Activated B cell treated with CpG ODN at 0.5 μM for 24 hours (primary cell): ENCODE measurements around the gene MTUS2. TPM values are rescaled to one million over a fixed set of nuclear protein-coding genes. Genes with fewer than 3 reads are reported as not detected.

Experiments
- ATAC-seq: fragments of 200-7000 bp; cut with Tn5 transposase; one replicate; pipeline ENCODE4 v1.10.0; 2021; ENCODE audit warnings: low read depth, mild to moderate bottlenecking, moderate library complexity
- CTCF ChIA-PET: fragments of 350-600 bp; sonication (Branson Sonifier 250); formaldehyde crosslinking; loops from one replicate; lab custom pipeline; 2021; ENCODE audit warnings: antibody characterized with exemption; lab: Charles Lee
- POLR2A ChIA-PET: fragments of 350-600 bp; sonication (Branson Sonifier 250); formaldehyde crosslinking; loops from one replicate; lab custom pipeline; 2021; ENCODE audit warnings: antibody characterized with exemption; lab: Charles Lee
- DNase-seq: peaks from one replicate; pipeline ENCODE4 v3.0.0; 2022
- H3K27ac Mint-ChIP-seq: one replicate; pipeline ENCODE4 v1.8.0; 2020; ENCODE audit warnings: mixed read lengths
- H3K27me3 Mint-ChIP-seq: one replicate; pipeline ENCODE4 v1.8.0; 2021; ENCODE audit warnings: mixed read lengths
- H3K36me3 Mint-ChIP-seq: one replicate; pipeline ENCODE4 v1.8.0; 2021; ENCODE audit warnings: low read depth, mixed read lengths
- H3K4me1 Mint-ChIP-seq: one replicate; pipeline ENCODE4 v1.8.0; 2021; ENCODE audit warnings: mixed read lengths
- H3K4me3 Mint-ChIP-seq: one replicate; pipeline ENCODE4 v1.8.0; 2020; ENCODE audit warnings: mild to moderate bottlenecking, mixed read lengths
- H3K9me3 Mint-ChIP-seq: one replicate; pipeline ENCODE4 v1.8.0; 2020; ENCODE audit warnings: mixed read lengths
- intact Hi-C: fragments of 100-400 bp; cut with micrococcal nuclease; formaldehyde crosslinking; loops from one replicate; pipeline ENCODE4 v1.15.1; 2024
- total RNA-seq: library from RNA; stranded (reverse); gene quantifications from 2 replicates; pipeline ENCODE4 v1.2.3, GENCODE V29; 2022
- TF ChIP-seq, protein P1 (sequence below): fragments of 200-600 bp; IDR thresholded peaks from one replicate; pipeline ENCODE4 v1.8.0; 2022; ENCODE audit warnings: antibody characterized with exemption, mild to moderate bottlenecking

The MTUS2 gene
- total RNA-seq, 1 donor from 2014 or later, result not detected

DNA sequence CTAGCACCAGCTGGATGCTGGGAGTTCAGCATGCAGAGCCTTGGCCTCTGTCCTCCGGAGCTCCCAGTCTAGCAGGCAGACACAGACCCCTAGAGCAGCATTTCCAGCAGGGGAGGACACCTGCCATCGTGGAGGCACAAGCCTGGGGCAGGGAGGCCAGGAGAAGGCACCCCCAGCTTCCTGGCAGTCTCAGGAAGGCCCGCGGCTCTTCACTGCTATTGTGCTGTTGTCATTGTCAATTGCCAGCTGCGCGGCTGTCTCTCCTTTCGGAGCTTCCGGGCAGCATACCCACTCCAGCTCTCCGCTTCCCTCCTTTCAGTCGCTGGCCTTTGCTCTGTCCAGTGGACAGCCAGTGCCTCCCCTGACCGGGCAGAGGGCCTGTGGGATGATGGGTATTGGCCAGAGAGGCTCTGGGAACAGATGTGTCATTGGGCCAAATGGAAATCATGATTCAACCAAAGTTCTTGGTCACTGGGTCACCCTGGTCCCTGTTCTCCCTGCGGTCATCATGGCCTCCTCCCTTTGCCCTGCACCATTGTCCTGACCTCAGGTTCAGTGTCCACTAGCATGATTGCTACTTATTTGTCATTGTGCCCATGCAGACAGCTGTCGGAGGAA is 682.4 kb downstream of the MTUS2 start:
- no peak for DNase-seq
- no peaks in the 10 kb centered on the region for H3K9me3 Mint-ChIP-seq
- TF ChIP-seq, protein P1, sequence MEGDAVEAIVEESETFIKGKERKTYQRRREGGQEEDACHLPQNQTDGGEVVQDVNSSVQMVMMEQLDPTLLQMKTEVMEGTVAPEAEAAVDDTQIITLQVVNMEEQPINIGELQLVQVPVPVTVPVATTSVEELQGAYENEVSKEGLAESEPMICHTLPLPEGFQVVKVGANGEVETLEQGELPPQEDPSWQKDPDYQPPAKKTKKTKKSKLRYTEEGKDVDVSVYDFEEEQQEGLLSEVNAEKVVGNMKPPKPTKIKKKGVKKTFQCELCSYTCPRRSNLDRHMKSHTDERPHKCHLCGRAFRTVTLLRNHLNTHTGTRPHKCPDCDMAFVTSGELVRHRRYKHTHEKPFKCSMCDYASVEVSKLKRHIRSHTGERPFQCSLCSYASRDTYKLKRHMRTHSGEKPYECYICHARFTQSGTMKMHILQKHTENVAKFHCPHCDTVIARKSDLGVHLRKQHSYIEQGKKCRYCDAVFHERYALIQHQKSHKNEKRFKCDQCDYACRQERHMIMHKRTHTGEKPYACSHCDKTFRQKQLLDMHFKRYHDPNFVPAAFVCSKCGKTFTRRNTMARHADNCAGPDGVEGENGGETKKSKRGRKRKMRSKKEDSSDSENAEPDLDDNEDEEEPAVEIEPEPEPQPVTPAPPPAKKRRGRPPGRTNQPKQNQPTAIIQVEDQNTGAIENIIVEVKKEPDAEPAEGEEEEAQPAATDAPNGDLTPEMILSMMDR, result no peak
- intact Hi-C loops, result no loop called here
- ATAC-seq, result no peak
- no peak overlapping the region for H3K27ac Mint-ChIP-seq
- H3K4me1 Mint-ChIP-seq, result peaks cover 5% of the 10 kb centered on the region
- H3K36me3 Mint-ChIP-seq, result no peaks in the 10 kb centered on the region
- ChIA-PET POLR2A (interaction anchor here (1.0 kb wide), 1 partner anchor 221 kb away, joined by 3 read pairs; no protein-coding TSS in a partner anchor), CTCF (interaction anchor here (0.8 kb wide), 1 partner anchor 31 kb away, joined by 3 read pairs; no protein-coding TSS in a partner anchor)
- no peak overlapping the region for H3K4me3 Mint-ChIP-seq
- H3K27me3 Mint-ChIP-seq, result peaks cover 22% of the 10 kb centered on the region

GRCh38 chr13:29503041-29503837 is 683.1 kb downstream of the MTUS2 start:
- H3K27me3 Mint-ChIP-seq, result peaks cover 22% of the 10 kb centered on the region
- TF ChIP-seq, protein P1, result no peak
- intact Hi-C loops, result no loop called here
- ATAC-seq (no peak), DNase-seq (no peak)
- no peaks in the 10 kb centered on the region for H3K36me3 Mint-ChIP-seq
- H3K27ac Mint-ChIP-seq, result no peak overlapping the region
- H3K4me3 Mint-ChIP-seq, result no peak overlapping the region
- ChIA-PET CTCF (interaction anchor here (0.8 kb wide), 1 partner anchor 32 kb away, joined by 3 read pairs; no protein-coding TSS in a partner anchor), POLR2A (interaction anchor here (1.0 kb wide), 1 partner anchor 220 kb away, joined by 3 read pairs; no protein-coding TSS in a partner anchor)
- no peaks in the 10 kb centered on the region for H3K9me3 Mint-ChIP-seq
- peaks cover 5% of the 10 kb centered on the region for H3K4me1 Mint-ChIP-seq

DNA sequence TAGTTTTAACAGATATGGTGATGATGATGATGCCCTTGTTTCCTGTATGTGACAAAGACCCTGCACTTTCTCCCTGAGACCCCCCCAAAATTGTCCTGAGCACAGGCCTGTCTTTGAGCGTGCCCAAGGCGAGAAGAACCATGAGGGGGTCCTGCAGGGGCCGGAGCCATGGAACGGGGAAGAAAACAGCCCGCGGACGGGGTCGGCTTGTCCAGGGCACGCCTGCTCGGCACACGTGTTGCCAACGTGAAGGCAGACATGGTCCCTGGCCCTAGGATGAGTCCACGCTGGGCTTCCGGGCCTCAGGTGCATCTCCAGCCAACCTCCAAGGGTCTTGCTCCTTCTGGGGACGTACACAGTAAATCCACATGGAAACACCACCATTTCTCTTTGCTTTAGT is 684.6 kb downstream of the MTUS2 start:
- peaks cover 9% of the 10 kb centered on the region for H3K36me3 Mint-ChIP-seq
- no peaks in the 10 kb centered on the region for H3K9me3 Mint-ChIP-seq
- no peak overlapping the region for H3K27ac Mint-ChIP-seq
- no peak for DNase-seq
- H3K27me3 Mint-ChIP-seq, result peaks cover 22% of the 10 kb centered on the region
- TF ChIP-seq, protein P1, result no peak
- H3K4me1 Mint-ChIP-seq, result peaks cover 5% of the 10 kb centered on the region
- intact Hi-C loops, result no loop called here
- ChIA-PET POLR2A (no interaction called here), CTCF (no interaction called here)
- H3K4me3 Mint-ChIP-seq, result no peak overlapping the region
- ATAC-seq, result no peak

DNA sequence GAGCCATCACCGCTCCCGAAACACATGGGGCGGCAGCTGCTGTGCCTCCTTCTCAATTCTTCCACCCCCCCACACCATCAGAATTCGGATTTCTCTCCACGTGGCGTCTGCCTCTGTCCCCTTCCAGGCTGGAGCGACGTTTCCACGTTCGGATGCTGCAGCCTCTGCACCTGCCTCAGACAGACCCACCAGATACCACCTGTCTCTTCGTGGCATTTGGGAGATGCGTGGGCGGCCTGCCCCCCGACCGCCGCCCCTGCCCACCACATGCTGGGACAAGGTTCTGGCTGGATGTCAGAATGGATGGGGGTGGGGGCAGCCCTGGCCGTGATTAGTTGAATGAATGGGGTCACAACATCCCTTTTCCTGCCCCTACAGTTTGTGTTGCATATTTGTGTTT is 685.4 kb downstream of the MTUS2 start:
- ATAC-seq (no peak), DNase-seq (no peak)
- H3K27me3 Mint-ChIP-seq, result peaks cover 22% of the 10 kb centered on the region
- peaks cover 5% of the 10 kb centered on the region for H3K4me1 Mint-ChIP-seq
- H3K9me3 Mint-ChIP-seq, result no peaks in the 10 kb centered on the region
- peaks cover 14% of the 10 kb centered on the region for H3K36me3 Mint-ChIP-seq
- H3K4me3 Mint-ChIP-seq, result no peak overlapping the region
- ChIA-PET POLR2A (no interaction called here), CTCF (interaction anchor here (1.5 kb wide), 1 partner anchor 607 kb away, joined by 5 read pairs; no protein-coding TSS in a partner anchor)
- TF ChIP-seq, protein P1, result no peak
- intact Hi-C loops, result no loop called here
- H3K27ac Mint-ChIP-seq, result no peak overlapping the region

- POLR2A ChIA-PET, result no interaction called here
Measured at GRCh38 chr13:29505950-29506349, 685.8 kb downstream of the MTUS2 start.

More at GRCh38 chr13:29505950-29506349, 685.8 kb downstream of the MTUS2 start:
- CTCF ChIA-PET, result interaction anchor here (1.5 to 4.0 kb wide), 2 partner anchors 418 to 607 kb away, joined by 5 to 24 read pairs; no protein-coding TSS in a partner anchor
- TF ChIP-seq, protein P1, result no peak
- H3K4me1 Mint-ChIP-seq, result peaks cover 5% of the 10 kb centered on the region
- DNase-seq (no peak), ATAC-seq (no peak)
- H3K9me3 Mint-ChIP-seq, result no peaks in the 10 kb centered on the region
- H3K27ac Mint-ChIP-seq, result no peak overlapping the region
- H3K27me3 Mint-ChIP-seq, result peaks cover 22% of the 10 kb centered on the region
- H3K4me3 Mint-ChIP-seq, result no peak overlapping the region
- peaks cover 18% of the 10 kb centered on the region for H3K36me3 Mint-ChIP-seq
- intact Hi-C loops, result no loop called here
